ENCODE measurements around the gene PPIL4. TPM values are rescaled to one million over a fixed set of nuclear protein-coding genes. Genes with fewer than 3 reads are reported as not detected.

PPIL4 gene
- total and polyA plus RNA-seq, 2 donors from 2014 or later: 18.0 to 30.1 TPM

DNA sequence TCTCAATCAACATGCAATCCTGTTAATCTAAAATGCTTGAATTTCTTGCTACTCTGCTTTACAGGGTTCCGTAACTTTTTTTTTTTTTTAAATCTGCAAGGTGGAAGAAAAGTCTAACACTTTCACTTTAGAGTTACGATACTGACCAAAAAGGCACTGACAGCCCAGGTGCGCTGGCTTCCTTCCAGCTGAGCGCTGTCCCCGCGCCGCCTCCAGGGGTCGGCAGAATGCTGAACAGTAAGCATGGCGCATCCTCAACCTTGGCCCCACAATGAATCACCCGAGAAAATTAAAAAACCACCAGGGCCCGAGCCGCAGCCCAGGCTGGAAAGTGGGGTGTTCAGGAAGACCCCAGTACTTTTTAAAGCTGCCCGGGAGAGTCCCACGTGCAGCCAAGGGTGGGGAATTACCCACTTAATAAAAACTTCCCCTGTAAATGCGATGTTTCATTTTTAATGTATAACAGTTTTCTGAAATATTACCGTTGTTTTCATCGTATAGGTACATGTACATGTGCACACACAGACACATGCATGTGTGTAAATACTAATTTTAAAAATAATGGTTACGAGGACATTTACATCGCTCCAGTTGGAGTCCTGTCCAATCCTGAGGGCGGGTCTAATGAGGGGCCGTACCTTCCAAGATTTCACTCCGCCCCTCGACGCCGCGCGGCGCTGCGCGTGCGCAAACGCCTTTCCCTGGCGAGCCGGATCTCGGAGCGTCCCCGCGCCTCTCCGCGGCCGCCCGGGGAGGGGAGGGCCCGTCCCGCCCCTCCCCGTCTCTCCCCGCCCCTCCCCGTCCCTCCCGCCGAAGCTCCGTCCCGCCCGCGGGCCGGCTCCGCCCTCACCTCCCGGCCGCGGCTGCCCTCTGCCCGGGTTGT lies 19.9 kb upstream of the PPIL4 start, which contains the start of gene GINM1:
Gene GINM1, plus strand, starts transcription at position 849 of the 883 bp plus-strand sequence. CDS start 40 bp downstream, outside the sequence.
- Histone ChIP-seq H3K27ac (ENCODE audit: low read depth in 2 of 2, low read length in 2 of 2) (peak within 1 kb of the TSS; percentile 91 to 94), H3K9me3 (ENCODE audit: control insufficient read depth in 2 of 3, insufficient read depth in 1 of 3, low read length in 3 of 3) (no peaks in the 10 kb centered on the region), H3K27me3 (ENCODE audit: control insufficient read depth, insufficient read depth, low read length) (no peaks in the 10 kb centered on the region), H3K9ac (ENCODE audit: low read length in 3 of 3) (peak within 1 kb of the TSS; percentile 80 to 84 (median 83)), H3K4me3 (ENCODE audit: low read length in 3 of 3) (peak within 1 kb of the TSS; percentile 91 to 95 (median 92)), H3K36me3 (ENCODE audit: control insufficient read depth in 2 of 3, insufficient read depth in 3 of 3, low read length in 3 of 3) (no peaks in the 10 kb centered on the region), H3K4me1 (ENCODE audit: control insufficient read depth in 2 of 3, insufficient read depth in 2 of 3, low read depth in 1 of 3, low read length in 3 of 3) (peaks cover 0 to 3% (median 0%) of the 10 kb centered on the region in 3 donors)
- DNase-seq (peak; percentile 97 to 98 (median 97)), FAIRE-seq (no peak)
- intact Hi-C loops (cut with DNase I): no loop called here
- peak; percentile 80 for TF ChIP-seq CTCF (IDR thresholded peaks at IDR 0.05; ENCODE audit: borderline replicate concordance, extremely low read depth, insufficient read depth)

- no peak for TF ChIP-seq CTCF (IDR thresholded peaks at IDR 0.05; ENCODE audit: borderline replicate concordance, extremely low read depth, insufficient read depth)
- no peaks in the 10 kb centered on the region for H3K9me3 ChIP-seq (ENCODE audit: control insufficient read depth in 2 of 3, insufficient read depth in 1 of 3, low read length in 3 of 3)
- intact Hi-C loops (cut with DNase I): no loop called here
- no peaks in the 10 kb centered on the region for H3K36me3 ChIP-seq (ENCODE audit: control insufficient read depth in 2 of 3, insufficient read depth in 3 of 3, low read length in 3 of 3)
- H3K27me3 ChIP-seq (ENCODE audit: control insufficient read depth, insufficient read depth, low read length): no peaks in the 10 kb centered on the region
- H3K4me3 ChIP-seq (ENCODE audit: low read length in 3 of 3): no peak overlapping the region
- H3K27ac ChIP-seq (ENCODE audit: low read depth in 2 of 2, low read length in 2 of 2): no peak overlapping the region
- H3K4me1 ChIP-seq (ENCODE audit: control insufficient read depth in 2 of 3, insufficient read depth in 2 of 3, low read depth in 1 of 3, low read length in 3 of 3): peaks cover 0 to 3% (median 0%) of the 10 kb centered on the region in 3 donors
- DNase-seq (peak in 2 of 5 donors; percentile 54 to 55), FAIRE-seq (no peak)
- H3K9ac ChIP-seq (ENCODE audit: low read length in 3 of 3): no peak overlapping the region
Measured at GRCh38 chr6:149563928-149564325, 18.1 kb upstream of the PPIL4 start.

GRCh38 chr6:149563203-149563927 lies 17.5 kb upstream of the PPIL4 start:
- no peak overlapping the region for H3K4me3 ChIP-seq (ENCODE audit: low read length in 3 of 3)
- no peak for TF ChIP-seq CTCF (IDR thresholded peaks at IDR 0.05; ENCODE audit: borderline replicate concordance, extremely low read depth, insufficient read depth)
- no peaks in the 10 kb centered on the region for H3K9me3 ChIP-seq (ENCODE audit: control insufficient read depth in 2 of 3, insufficient read depth in 1 of 3, low read length in 3 of 3)
- FAIRE-seq: no peak
- DNase-seq: peak in 1 of 5 donors; percentile 9
- H3K36me3 ChIP-seq (ENCODE audit: control insufficient read depth in 2 of 3, insufficient read depth in 3 of 3, low read length in 3 of 3): no peaks in the 10 kb centered on the region
- H3K4me1 ChIP-seq (ENCODE audit: control insufficient read depth in 2 of 3, insufficient read depth in 2 of 3, low read depth in 1 of 3, low read length in 3 of 3): peaks cover 0 to 3% (median 0%) of the 10 kb centered on the region in 3 donors
- intact Hi-C loops (cut with DNase I): no loop called here
- H3K9ac ChIP-seq (ENCODE audit: low read length in 3 of 3): no peak overlapping the region
- no peaks in the 10 kb centered on the region for H3K27me3 ChIP-seq (ENCODE audit: control insufficient read depth, insufficient read depth, low read length)
- no peak overlapping the region for H3K27ac ChIP-seq (ENCODE audit: low read depth in 2 of 2, low read length in 2 of 2)
